ENCODE results near the gene DDX43. TPM values are rescaled to one million over a fixed set of nuclear protein-coding genes. Genes with fewer than 3 reads are reported as not detected.
A peak's percentile ranks its signal among the peaks of the same experiment; 100 is the strongest.
"Not testable (repeated sequence)": the region's sequence is repeated elsewhere in the genome, so short reads cannot be mapped to it uniquely, and the experiment has no call there.

DDX43 gene
- total and polyA plus RNA-seq, 5 experiments from 2014 or later = 0.44 to 1.7 (median 1.0) TPM

DNA sequence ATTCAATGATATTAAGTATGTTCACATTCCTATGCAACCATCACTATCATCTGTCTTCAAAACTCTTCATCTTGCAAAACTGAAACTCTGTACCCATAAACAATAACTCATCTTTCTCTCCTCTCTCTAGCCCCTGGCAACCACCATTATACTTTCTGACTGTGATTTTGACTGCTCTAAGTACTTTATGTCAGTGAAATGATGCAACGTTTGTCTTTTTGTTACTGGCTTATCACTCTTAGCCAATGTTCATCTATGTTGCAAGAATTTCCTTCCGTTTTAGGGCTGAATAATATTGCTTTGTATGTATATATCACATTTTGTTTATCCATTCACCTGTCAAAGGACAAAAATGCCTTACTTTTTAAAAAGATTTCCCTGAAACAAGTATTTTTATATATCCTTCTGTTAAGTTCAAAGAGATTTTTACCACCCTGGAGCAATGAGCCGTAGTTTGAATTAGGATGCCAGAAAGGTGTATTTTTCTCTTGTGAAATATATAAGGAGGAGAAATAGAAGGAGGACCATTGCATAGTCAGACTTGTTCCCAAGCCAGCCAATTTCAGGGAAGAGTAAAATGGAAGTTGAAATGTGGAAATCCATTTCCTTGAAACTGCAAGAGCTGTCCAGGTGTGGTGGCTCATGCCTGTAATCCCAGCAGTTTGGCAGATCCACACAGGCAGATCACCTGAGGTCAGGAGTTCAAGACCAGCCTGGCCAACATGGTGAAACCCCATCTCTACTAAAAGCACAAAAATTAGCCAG is 61.4 kb downstream of the DDX43 start:
- H3K27me3 Mint-ChIP-seq = no peaks in the 10 kb centered on the region
- H3K27ac Mint-ChIP-seq = peak overlapping the region in 5 of 10 donors; percentile 6 to 62 (median 29)
- no peak for DNase-seq
- H3K4me1 Mint-ChIP-seq = peaks cover 1 to 32% (median 17%) of the 10 kb centered on the region in 4 donors
- H3K9me3 Mint-ChIP-seq = no peaks in the 10 kb centered on the region
- H3K4me3 Mint-ChIP-seq = peak overlapping the region in 1 of 10 donors; percentile 16
- POLR2A ChIA-PET = no interaction called here
- H3K36me3 Mint-ChIP-seq = no peaks in the 10 kb centered on the region
- ATAC-seq = no peak

DNA sequence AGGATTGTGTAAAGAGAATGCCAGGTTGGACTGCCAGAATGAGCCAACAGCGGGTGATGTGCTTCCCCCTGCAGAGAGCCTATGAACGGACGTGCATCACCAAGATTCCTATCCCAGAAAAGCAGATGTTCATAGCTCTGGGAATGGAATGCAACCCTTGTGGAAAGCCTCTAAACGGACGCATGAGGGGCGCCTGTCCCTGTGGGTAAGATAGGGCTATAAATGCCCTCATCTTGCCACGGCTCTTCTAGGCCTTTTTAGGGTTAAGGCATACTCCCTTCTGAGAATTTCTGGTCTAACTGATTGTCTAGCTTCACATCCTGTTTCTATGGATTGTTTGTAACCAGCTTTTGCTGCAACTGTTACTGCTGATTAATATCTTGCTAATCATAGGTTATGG is 64.8 kb downstream of the DDX43 start:
- Mint-ChIP-seq H3K27ac (peak overlapping the region; percentile 38 to 99 (median 77)), H3K4me3 (peak overlapping the region in 5 of 10 donors; percentile 4 to 61 (median 26)), H3K4me1 (peaks cover 5 to 49% (median 32%) of the 10 kb centered on the region in 4 donors), H3K36me3 (peaks cover 0 to 11% (median 4%) of the 10 kb centered on the region in 3 donors)
- ATAC-seq, H3K27me3 Mint-ChIP-seq, POLR2A ChIA-PET, H3K9me3 Mint-ChIP-seq, DNase-seq: not testable (repeated sequence)

DNA sequence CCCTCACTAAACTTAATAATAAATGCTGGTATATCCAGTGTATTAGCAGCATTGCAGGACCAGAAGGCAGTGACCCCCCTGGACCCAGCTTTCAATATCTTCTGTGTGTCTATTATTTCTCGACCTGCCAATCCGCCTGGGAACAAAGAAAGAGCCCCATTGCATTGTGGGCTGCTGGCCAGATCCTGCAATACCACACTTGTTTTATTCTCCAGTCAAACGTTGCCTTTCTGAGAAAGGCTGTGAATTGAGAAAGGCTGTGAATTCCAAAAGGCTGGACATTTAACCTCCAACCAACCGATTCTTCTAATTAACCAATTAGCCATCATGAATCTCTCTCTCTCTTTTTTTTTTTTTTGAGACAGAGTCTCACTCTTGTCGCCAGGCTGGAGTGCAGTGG is 65.4 kb downstream of the DDX43 start:
- H3K9me3 Mint-ChIP-seq = no peaks in the 10 kb centered on the region
- peak overlapping the region; percentile 15 to 98 (median 57) for H3K4me3 Mint-ChIP-seq
- peaks cover 0 to 11% (median 4%) of the 10 kb centered on the region in 3 donors for H3K36me3 Mint-ChIP-seq
- no peaks in the 10 kb centered on the region for H3K27me3 Mint-ChIP-seq
- peaks cover 5 to 46% (median 32%) of the 10 kb centered on the region in 4 donors for H3K4me1 Mint-ChIP-seq
- no peak for DNase-seq
- POLR2A ChIA-PET = interaction anchor here (0.7 to 3.2 kb wide), 4 partner anchors 8 to 193 kb away, joined by 3 to 65 read pairs (median 43); partner anchors contain the start of genes CGAS, EEF1A1 and SLC17A5
- no peak for ATAC-seq
- H3K27ac Mint-ChIP-seq = peak overlapping the region; percentile 63 to 99 (median 84)

DNA sequence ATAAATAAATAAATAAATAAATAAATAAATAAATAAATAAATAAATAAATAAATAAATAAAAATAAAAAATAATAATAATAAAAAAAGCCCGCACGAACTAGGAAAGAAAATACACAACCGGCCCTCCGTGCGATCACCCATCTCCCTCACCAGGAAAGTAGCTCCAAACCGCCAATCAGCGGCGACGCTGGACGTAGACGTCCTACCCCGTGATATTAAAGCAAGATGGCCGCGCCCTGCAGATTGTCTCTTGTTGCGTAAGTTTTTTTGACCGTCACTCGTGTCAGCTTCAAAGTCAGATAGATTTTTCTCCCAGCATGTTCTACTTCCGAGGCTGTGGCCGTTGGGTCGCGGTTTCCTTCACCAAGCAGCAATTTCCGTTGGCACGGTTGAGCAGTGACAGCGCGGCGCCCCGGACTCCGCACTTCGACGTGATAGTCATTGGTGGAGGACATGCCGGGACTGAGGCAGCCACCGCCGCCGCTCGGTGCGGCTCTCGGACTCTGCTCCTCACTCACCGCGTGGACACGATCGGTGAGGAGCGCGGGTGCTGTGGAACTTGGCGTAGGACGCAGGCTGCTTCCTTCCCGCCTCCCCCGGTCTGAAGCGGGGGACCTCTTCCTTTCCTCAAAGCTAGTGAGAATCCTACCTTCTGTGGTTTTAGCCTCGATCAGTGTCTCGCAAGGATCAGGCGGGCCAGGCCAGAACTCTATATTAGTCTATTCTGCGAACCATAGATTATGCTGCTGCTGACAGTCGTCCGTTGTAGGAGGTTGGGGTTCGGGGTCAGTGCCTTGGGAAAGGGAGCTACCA is 67.1 kb downstream of the DDX43 start, which contains the start of gene MTO1:
TSS of gene MTO1 (plus strand) at position 201 of the 814 bp plus-strand sequence. CDS start at position 319, 118 bp downstream.
- POLR2A ChIA-PET = interaction anchor here (0.6 to 3.2 kb wide), 23 partner anchors 9 to 842 kb away, joined by 3 to 65 read pairs (median 5); partner anchors contain the start of genes CGAS, DDX43, EEF1A1 and SLC17A5
- ATAC-seq (peak; percentile 93 to 95), DNase-seq (peak; percentile 66 to 91 (median 81))
- Mint-ChIP-seq H3K4me1 (peaks cover 4 to 49% (median 29%) of the 10 kb centered on the region in 4 donors), H3K27ac (peak within 1 kb of the TSS; percentile 94 to 99 (median 98)), H3K27me3 (no peaks in the 10 kb centered on the region), H3K9me3 (no peaks in the 10 kb centered on the region), H3K4me3 (peak within 1 kb of the TSS; percentile 93 to 100 (median 97)), H3K36me3 (peaks cover 0 to 24% (median 5%) of the 10 kb centered on the region in 3 donors)

Other genes starting within 250 kb of the DDX43 start
- gene KHDC1L, start 169.3 kb upstream of the DDX43 start, total RNA-seq = not detected
- gene KHDC1L, start 169.3 kb upstream of the DDX43 start, polyA plus RNA-seq = not detected
- gene KHDC1, start 131.6 kb upstream of the DDX43 start, total RNA-seq = under 1 TPM; 0.68 to 0.69 TPM
- 1 to 10 TPM in 2 of 3 donors, under 1 TPM in 1; 0.84 to 2.7 (median 1.9) TPM for gene KHDC1, start 131.6 kb upstream of the DDX43 start, polyA plus RNA-seq
- not detected for gene DPPA5, start 40.6 kb upstream of the DDX43 start, total RNA-seq
- gene DPPA5, start 40.6 kb upstream of the DDX43 start, polyA plus RNA-seq = not detected
- not detected for gene KHDC3L, start 32.2 kb upstream of the DDX43 start, total RNA-seq
- gene KHDC3L, start 32.2 kb upstream of the DDX43 start, polyA plus RNA-seq = not detected
- gene OOEP, start 24.9 kb upstream of the DDX43 start, total RNA-seq = under 1 TPM in 1 of 2 experiments, not detected in 1; 0.38 TPM
- gene OOEP, start 24.9 kb upstream of the DDX43 start, polyA plus RNA-seq = under 1 TPM in 2 of 3 donors, not detected in 1; 0.51 to 0.60 TPM
- gene CGAS, start 57.5 kb downstream of the DDX43 start, total RNA-seq = 1 to 10 TPM; 5.2 to 5.4 TPM
- 1 to 10 TPM; 1.9 to 3.8 (median 2.0) TPM for gene CGAS, start 57.5 kb downstream of the DDX43 start, polyA plus RNA-seq
- 10 to 100 TPM; 87.8 to 90.6 TPM for gene MTO1, start 66.9 kb downstream of the DDX43 start, total RNA-seq
- 10 to 100 TPM; 23.6 to 33.0 (median 25.0) TPM for gene MTO1, start 66.9 kb downstream of the DDX43 start, polyA plus RNA-seq
- gene EEF1A1, start 126.2 kb downstream of the DDX43 start, total RNA-seq = over 10,000 TPM; 14,584 to 14,776 TPM
- over 10,000 TPM; 14,095 to 14,658 (median 14,646) TPM for gene EEF1A1, start 126.2 kb downstream of the DDX43 start, polyA plus RNA-seq

Measured in naive thymus-derived CD8-positive, alpha-beta T cell (primary cell).